ENCODE results near the gene CCDC188.

Gene CCDC188

GRCh38 chr22:20107951-20108756, 42.7 kb downstream of the CCDC188 start:
- no peak for DNase-seq (ENCODE audit: low read depth)
- no peak overlapping the region for H3K4me3 ChIP-seq (ENCODE audit: low read length)
- TF ChIP-seq CTCF (IDR thresholded peaks at IDR 0.05; ENCODE audit: insufficient read depth, low read depth, low read length, missing control alignments): no peak

- no peak for TF ChIP-seq CTCF (IDR thresholded peaks at IDR 0.05; ENCODE audit: insufficient read depth, low read depth, low read length, missing control alignments)
- no peak overlapping the region for H3K4me3 ChIP-seq (ENCODE audit: low read length)
- DNase-seq (ENCODE audit: low read depth): no peak
Measured at GRCh38 chr22:20107471-20107901, 43.4 kb downstream of the CCDC188 start.

GRCh38 chr22:20106849-20107237, 44.0 kb downstream of the CCDC188 start:
- no peak for DNase-seq (ENCODE audit: low read depth)
- no peak overlapping the region for H3K4me3 ChIP-seq (ENCODE audit: low read length)
- no peak for TF ChIP-seq CTCF (IDR thresholded peaks at IDR 0.05; ENCODE audit: insufficient read depth, low read depth, low read length, missing control alignments)

- no peak for DNase-seq (ENCODE audit: low read depth)
- no peak overlapping the region for H3K4me3 ChIP-seq (ENCODE audit: low read length)
- no peak for TF ChIP-seq CTCF (IDR thresholded peaks at IDR 0.05; ENCODE audit: insufficient read depth, low read depth, low read length, missing control alignments)
Measured at GRCh38 chr22:20106205-20106848, 44.5 kb downstream of the CCDC188 start.

GRCh38 chr22:20105456-20106204, 45.2 kb downstream of the CCDC188 start:
- no peak for DNase-seq (ENCODE audit: low read depth)
- no peak overlapping the region for H3K4me3 ChIP-seq (ENCODE audit: low read length)
- no peak for TF ChIP-seq CTCF (IDR thresholded peaks at IDR 0.05; ENCODE audit: insufficient read depth, low read depth, low read length, missing control alignments)

- no peak for DNase-seq (ENCODE audit: low read depth)
- H3K4me3 ChIP-seq (ENCODE audit: low read length): no peak overlapping the region
- no peak for TF ChIP-seq CTCF (IDR thresholded peaks at IDR 0.05; ENCODE audit: insufficient read depth, low read depth, low read length, missing control alignments)
Measured at GRCh38 chr22:20102203-20102780, 48.6 kb downstream of the CCDC188 start.
